NCI-H128 (cell line): Measurements from ENCODE around the gene MLXIPL.
"Not testable (repeated sequence)": the region's sequence is repeated elsewhere in the genome, so short reads cannot be mapped to it uniquely, and the experiment has no call there.

Experiments used
- DNase-seq: peaks from one replicate; lab custom pipeline; 2025; ENCODE audit not compliant: unreplicated experiment; lab: John Stamatoyannopoulos, UW

Gene MLXIPL, protein sequence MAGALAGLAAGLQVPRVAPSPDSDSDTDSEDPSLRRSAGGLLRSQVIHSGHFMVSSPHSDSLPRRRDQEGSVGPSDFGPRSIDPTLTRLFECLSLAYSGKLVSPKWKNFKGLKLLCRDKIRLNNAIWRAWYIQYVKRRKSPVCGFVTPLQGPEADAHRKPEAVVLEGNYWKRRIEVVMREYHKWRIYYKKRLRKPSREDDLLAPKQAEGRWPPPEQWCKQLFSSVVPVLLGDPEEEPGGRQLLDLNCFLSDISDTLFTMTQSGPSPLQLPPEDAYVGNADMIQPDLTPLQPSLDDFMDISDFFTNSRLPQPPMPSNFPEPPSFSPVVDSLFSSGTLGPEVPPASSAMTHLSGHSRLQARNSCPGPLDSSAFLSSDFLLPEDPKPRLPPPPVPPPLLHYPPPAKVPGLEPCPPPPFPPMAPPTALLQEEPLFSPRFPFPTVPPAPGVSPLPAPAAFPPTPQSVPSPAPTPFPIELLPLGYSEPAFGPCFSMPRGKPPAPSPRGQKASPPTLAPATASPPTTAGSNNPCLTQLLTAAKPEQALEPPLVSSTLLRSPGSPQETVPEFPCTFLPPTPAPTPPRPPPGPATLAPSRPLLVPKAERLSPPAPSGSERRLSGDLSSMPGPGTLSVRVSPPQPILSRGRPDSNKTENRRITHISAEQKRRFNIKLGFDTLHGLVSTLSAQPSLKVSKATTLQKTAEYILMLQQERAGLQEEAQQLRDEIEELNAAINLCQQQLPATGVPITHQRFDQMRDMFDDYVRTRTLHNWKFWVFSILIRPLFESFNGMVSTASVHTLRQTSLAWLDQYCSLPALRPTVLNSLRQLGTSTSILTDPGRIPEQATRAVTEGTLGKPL

DNA sequence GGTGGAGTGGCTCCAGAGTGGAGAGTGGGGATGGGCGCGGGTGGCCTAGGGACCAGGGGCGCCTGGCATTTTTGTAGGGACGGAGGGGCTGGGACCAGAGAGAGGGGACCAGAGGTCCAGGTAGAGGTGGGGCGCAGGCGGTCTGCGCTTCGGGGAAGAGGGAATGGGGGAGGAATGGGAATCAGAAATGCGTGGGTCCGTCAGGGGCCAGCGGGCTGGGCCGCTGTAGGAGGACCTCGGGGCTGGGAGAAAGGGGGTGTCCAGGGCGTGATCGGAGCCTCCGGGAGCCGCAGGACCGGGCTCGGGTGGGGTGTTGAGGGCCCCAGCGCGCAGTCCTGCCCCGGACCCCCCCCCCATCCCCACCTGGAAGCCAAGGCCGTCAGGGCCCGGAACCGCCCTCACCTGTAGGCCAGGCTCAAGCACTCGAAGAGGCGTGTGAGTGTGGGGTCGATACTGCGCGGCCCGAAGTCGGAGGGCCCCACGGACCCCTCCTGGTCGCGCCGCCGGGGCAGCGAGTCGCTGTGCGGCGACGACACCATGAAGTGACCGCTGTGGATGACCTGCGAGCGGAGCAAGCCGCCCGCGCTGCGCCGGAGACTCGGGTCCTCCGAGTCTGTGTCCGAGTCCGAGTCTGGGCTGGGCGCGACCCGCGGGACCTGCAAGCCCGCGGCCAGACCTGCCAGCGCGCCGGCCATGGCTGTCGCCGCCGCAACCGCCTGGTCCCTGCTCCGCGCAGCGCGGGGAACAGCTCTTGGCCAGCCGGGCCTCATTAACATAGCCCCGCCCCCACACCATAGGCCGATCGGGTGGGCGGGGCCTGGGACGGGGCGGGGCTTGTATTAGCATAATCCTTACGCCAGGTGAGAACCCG is at the start of gene MLXIPL:
Gene MLXIPL, minus strand, starts transcription at position 725 of the 871 bp plus-strand sequence. Its CDS starts 30 bp downstream, at position 695.
- peak; percentile 65 for DNase-seq

DNA sequence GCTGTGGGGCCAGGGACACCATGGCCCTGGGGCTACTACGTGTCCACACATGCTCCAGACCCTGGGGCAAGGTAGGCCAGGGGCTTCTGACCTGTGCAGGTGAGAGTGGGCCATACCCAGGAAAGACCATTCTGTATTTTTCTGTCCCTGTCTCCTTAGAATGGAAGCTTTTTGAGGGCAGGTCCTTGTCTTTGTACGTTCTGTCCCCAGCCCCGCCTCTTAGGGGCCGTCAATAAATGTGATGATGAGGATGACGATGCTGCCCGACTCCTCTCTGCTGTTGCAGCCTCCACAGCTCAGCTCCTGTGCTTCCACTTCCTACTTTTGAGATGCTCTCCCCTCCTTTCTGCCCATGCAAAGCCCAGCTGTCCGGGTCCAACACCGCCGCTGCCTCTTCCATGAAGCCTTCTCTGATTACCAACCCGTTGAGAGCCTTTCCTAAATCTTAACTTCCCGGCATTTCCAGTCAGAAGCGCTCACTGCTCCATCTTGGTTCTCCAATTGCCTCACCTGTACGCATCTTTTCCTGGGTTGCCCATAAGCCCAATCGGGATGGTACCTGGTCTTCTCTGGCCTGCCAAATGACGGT is 47.6 kb upstream of the MLXIPL start:
- no peak for DNase-seq

DNA sequence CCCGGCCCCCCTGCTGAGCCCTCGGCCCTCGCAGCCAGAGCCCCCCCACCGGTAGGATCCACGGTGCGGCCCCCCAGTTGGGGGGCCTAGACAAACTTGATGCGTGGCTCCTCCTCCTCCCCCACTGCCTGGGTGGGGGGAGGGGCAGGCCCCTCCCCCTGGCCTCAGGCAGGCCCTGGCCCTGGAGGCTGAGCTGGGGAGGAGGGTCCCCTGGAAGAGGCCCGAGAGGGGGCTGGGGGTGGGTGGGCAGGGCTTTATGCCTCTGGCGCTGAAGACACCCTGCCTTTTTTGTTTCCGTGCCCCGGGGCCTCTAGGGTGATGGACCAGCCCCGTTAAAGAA is 47.0 kb upstream of the MLXIPL start:
- DNase-seq, result no peak

DNA sequence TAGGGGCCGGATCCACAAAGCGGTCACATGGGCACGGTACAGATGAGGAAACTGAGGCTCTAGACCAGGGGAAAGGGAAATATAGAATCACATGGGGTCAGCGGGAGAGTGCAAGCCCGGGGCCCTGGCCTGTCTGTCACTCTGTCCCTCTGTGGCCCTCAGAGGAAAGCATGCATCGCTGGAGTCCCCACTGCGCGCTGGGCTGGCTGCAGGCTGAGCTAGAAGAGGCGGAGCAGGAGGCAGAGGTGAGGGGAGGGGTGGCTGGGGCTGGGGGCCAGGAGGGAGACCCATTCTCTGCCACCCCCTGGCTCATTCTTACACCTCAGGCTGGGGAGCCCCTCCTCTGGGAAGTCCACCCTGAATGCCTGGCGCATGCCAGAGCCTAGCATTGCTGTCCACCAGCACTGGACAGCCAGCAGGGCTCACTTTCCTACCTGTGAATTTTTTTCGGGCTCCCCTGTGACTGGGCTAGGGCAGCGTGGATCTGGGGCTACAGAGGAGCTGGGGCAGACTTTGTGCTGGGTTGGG is 45.6 kb upstream of the MLXIPL start:
- no peak for DNase-seq

DNA sequence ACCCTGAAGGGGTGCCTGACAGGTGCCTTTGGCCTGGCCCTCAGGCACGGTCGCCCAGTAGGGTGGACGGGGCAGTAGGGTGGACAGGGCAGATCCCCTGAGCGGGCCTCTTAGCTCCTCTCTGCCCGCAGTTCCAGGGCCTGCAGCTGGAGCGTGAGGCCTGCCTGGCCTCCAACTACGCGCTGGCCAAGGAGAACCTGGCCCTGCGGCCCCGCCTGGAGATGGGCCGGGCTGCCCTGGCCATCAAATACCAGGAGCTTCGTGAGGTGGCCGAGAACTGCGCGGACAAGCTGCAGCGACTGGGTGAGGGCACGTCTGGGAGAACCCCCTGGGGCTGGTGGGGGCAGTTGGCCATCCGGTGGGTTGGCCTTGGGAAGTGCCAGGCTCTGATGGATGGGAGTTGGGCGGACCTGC is 45.0 kb upstream of the MLXIPL start:
- DNase-seq, result no peak

DNA sequence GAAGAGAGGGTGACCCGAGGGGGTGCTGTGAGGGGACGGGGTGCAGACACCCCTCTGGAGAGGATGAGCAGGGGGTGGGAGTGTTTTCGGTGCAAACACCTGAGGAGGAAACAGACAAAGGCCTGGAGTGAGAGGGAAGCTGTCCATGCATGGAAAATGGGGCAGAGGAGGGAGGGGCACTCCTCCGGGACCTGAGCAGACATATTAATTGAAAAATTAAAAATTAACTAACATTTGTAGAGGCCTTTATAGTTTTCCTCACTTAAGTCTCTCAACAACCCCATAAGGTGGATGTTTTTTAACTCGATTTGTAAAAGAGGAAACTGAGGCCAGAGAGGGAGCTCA is 44.5 kb upstream of the MLXIPL start:
- no peak for DNase-seq

DNA sequence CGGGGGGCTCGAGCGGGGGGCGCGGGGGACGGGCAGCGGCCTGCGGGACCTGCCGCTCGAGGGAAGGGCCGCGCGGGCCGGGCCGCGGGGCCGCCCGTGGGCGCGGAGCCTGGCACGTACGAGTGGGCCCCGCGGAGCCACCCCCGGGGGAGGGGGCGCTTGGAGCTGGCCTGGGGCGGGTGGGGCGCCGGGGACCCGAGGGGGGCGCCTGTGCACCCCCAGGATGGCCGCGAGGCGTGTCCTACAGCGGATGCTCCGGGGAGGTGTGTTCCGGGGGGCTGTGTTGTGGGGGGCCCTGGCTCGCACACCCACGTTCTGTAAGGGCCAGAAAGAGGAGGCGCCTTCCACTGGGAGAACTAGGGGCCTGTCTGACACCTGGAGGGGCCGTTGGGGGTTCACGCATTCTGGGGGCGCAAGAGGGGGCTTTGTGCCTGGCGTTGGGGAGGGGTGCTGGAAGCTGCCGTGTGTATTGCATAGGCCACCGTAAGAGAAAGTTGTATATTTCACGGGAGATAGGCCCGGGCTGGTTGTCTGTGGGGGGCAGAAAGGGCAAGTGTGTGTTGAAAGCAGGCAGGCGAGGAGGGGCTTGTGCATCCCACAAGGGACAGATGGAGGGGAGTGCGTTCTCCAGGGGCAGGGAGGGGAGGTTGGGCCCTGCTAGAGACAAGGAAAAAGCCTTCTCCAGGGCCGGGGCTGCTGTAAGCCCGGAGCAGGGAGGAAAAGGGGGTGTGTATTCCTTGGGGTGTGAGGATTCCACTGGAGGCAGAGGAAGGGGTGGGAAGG is 44.0 kb upstream of the MLXIPL start:
- DNase-seq, result no peak

DNA sequence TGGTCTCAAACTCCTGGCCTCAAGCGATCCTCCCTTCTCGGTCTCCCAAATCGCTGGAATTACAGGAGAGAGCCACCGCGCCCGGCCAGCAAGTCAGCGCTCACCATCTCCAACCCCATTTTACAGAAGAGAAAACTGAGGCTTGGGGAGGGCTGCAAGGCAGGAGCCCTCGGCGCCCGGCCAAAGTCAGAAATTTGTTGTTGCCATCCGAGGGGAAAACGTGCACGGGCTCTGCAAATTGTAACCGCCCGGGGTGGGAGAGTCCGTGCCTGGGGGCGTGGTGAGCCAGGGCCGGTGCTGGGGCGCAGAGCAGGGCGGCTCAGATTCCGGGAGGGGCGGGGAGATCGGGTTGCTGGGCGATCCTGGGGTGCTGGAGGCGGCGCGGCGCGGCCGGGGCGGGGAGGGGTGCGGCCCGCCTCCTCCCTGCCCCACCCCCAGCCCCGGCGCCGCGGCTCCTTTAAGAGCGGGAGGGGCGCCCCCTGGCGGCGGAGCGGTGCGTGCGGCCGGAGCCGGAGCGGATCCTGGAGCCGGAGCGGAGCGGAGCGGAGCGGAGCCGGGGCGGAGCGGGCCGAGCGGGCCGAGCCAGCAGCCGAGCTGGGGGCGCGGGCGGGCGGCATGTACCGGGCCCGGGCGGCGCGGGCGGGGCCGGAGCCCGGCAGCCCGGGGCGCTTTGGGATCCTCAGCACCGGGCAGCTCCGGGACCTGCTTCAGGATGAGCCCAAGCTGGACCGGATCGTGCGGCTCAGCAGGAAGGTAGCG is 43.2 kb upstream of the MLXIPL start, which contains the start of gene VPS37D:
Gene VPS37D, plus strand, starts transcription at position 488 of the 759 bp plus-strand sequence. Its CDS starts 128 bp downstream, at position 616.
- DNase-seq, result peak; percentile 75

DNA sequence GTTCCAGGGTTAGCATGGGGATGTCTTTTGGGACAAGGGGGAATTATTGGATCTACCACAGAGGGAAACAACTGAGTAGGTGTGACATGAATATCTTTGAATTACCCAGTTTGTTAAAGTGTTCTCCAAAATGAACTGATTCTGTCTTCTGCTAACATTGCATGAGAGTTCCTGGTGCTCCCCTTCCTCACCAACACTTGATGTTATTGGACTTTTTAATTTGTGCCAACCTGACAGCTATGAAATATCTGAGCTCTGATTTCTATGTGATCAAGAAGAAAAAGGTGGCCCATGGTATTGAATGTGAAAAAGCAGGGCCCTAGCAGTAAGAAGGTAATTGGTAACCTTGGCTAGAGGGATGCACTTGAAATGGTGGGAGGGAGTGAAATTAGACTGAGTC is 38.7 kb upstream of the MLXIPL start:
- DNase-seq, result no peak

DNA sequence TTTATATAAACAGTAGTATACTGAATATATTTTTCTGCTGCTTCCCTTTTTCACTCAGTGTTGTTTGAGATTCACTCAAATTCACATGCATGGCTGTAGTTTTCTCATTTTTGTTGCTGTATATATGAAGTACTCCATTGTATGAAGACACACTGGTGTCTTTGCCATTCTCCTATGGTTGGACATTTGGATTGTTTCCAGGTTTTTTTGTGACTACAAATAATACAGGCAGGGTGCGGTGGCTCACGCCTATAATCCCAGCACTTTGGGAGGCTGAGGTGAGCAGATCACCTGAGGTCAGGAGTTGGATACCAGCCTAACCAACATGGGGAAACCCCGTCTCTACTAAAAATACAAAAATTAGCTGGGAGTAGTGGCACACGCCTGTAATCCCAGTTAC is 36.3 kb upstream of the MLXIPL start:
- not testable (repeated sequence) for DNase-seq

DNA sequence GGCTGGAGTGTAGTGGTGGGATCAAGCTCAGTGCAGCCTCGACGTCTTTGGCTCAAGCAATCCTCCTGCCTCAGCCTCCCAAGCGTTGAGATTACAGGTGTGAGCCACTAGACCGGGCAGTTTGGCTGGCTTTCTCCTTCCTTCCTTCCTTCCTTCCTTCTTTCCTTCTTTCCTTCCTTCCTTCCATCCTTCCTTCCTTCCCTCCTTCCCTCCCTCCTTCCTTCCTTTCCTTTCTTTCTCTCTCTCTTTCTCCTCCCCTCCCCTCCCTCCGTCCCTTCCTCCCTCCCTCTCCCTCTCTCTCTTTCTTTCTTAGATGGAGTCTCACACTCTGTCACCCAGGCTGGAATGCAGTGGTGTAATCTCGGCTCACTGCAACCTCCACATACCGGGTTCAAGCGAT is 35.7 kb upstream of the MLXIPL start:
- no peak for DNase-seq

DNA sequence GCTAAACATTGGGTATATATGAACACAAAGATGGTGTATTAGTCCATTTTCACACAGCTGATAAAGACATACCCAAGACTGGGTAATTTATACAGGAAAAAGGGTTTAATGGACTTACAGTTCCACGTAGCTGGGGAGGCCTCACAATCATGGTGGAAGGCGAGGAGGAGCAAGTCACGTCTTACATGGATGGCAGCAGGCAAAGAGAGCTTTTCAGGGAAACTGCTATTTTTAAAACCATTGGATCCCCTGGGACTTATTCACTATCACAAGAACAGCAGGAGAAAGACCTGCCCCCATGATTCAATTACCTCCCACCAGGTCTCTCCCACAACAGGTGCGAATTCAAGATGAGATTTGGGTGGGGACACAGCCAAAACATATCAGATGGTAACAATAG is 31.0 kb upstream of the MLXIPL start:
- DNase-seq, result not testable (repeated sequence)

DNA sequence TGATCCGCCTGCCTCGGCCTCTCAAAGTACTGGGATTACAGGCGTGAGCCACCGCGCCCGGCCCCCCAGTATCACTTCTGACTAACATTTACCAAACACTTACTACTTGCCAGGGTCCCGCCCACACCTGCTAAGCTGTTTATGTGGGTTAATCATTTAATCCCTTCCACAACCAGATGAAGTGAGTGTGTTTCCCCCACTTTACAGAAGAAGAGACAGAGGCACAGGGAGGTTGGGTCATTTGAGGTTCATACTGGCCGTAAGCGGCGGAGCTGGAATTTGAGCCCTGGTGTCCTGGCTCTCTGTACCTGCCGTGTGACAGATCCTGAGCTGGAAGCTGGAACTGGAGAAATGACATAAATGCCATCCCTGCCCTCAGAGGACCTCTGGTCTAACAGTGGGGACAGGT is 28.2 kb upstream of the MLXIPL start:
- DNase-seq, result no peak

DNA sequence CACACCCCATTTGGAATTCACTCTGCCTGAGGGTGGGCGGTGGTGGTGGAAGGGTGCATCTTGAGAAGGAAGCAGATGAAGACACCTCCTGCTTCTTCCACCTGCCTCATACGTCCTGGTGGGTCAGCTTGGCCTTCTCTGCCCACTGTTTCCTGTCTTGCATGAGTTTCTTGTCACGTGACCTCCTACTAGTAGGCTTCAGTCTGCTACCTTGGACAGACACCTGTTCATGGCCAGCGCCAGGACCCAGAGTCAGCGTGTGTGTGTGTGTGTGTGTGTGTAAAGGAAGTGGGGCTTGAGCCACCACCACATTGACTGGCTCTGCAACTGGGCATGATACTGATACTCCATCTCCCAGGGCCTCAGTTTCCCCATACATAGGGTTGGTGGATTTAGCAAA is 26.2 kb upstream of the MLXIPL start:
- DNase-seq, result no peak

DNA sequence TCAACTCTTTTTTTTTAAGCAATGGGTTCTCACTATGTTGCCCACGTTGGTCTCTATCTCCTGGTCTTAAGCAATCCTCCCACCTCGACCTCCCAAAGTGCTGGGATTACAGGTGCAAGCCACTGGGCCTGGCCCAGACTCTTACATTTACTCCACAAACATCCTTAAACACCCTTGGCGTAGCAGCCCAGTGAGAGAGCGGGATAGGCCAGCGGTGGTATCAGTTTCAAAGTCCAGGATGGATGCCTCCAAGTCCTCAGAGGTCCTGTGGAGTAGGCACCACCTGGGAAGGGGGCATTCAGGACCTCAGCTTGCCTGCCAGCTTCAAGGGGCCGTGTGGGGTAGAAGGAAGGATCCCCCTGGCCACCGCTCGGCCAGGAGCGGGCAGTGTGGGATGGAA is 25.3 kb upstream of the MLXIPL start:
- no peak for DNase-seq

DNA sequence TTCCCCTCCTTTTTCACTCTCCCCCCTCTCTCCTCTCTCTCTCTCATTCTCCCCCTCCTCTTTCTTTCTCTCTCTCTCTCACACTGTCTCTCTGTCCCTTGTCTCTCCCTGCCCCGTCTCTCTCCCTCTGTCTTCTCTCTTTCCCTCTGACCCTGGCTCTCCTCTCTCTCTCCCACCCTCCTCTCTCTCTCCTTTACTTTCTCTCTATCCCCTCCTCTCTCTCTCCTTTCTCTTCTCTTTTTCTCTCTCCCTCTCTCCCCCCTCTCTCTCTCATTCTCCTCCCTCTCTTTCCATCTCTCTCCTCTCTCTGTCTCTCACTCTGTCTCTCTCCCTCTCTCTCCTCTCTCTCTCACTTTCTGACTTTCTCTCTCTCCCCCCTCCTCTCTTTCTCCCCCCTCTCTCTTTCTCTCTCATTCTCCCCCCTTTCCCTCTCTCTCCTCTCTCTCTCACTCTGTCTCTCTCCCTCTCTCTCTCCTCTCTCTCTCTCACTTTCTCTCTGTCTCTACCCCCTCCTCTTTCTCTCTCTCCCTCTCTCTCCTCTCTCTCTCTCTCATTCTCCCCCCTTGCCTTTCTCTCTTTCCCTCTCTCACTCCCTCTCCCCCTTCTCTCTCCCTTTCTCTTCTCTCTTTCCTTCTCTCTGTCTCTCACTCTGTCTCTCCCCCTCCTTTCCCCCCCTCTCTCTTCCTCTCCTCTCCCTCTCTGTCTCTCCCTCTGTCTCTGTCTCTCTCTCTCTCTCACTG is 24.4 kb upstream of the MLXIPL start:
- no peak for DNase-seq

DNA sequence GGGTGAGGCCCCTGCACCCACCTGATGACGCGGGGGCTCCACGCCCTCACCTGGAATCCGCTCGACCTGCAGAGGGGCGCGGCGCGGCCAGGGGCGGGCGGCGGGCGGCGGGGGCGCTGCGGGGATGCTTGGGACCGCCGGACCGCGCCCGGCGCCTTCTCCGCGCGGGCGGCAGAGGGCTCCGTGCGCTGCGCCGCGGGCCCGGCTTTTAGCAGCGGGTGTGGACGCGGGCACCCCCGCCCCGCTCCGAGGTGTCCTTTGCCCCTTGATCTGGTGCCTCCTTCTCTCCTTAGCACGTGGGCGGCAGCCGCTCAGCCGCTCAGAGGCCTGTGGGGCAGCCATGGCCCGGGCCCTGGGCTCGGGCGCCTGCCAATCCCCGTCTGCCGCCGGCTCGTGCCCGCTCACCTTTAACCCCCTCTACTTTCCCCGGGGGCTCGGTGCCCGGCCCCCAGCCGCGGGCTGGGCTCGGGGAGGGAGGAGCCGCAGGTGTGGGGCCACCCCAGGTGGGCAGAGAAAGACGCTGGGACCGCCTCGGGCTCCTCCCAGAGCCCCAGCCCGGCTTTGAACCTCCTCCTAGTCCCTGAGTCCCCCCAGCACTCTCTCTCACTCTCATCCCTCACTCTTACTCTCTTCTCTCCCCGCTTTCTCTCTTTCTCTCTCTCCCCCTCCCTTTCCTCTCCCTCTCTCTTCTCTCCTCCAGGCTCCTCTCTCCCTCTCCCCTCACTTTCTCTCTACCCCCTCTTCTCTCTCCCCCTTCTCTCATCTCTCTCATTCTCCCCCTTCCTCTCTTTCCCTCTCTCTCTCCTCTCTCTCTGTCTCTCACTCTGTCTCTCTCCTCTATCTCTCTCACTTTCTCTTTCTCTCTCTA is 23.6 kb upstream of the MLXIPL start:
- DNase-seq, result no peak
